ENCODE data around the gene TSHZ2.

GRCh38 chr20:53045941-53046340, 73.8 kb downstream of the TSHZ2 start:
- TF ChIP-seq CTCF (IDR thresholded peaks at IDR 0.05; ENCODE audit: poor library complexity) (no peak), EZH2 (IDR thresholded peaks at IDR 0.05; ENCODE audit: borderline replicate concordance) (no peak)
